22Rv1 (cell line): ENCODE measurements around the gene PAPPA.

ENCODE experiments used
- CTCF ChIP-seq: fragments of 450-650 bp; IDR thresholded peaks from 2 replicates; pipeline ENCODE4 v1.5.1; 2017; ENCODE audit warnings: mild to moderate bottlenecking
- ZFX ChIP-seq: fragments of 450-650 bp; IDR thresholded peaks from 2 replicates; pipeline ENCODE4 v1.6.1; 2017; ENCODE audit warnings: antibody characterized with exemption, borderline replicate concordance

- TF ChIP-seq CTCF (no peak), ZFX (no peak)
Measured at GRCh38 chr9:116297346-116297745, 143.8 kb downstream of the PAPPA start.
